Fibroblast of lung (primary cell): ENCODE measurements around the gene DLG2.

Experiments used
- CTCF ChIP-seq, 2 donors: IDR thresholded peaks in 1 of 2; conservative IDR thresholded peaks in 1 of 2; 1 replicate in 1 of 2; 2 replicates in 1 of 2; pipeline ENCODE4 v1.5.1; 2011 to 2012; ENCODE audit warnings: low read length in 2 of 2, control low read depth in 1 of 2, inconsistent platforms in 1 of 2, low read depth in 1 of 2, mild to moderate bottlenecking in 1 of 2
- EZH2 ChIP-seq: IDR thresholded peaks from 2 replicates; pipeline ENCODE4 v1.5.1; 2012; ENCODE audit warnings: low read length, control low read depth, mild to moderate bottlenecking; ENCODE audit errors: missing control alignments

GRCh38 chr11:84865791-84866535 lies 761.2 kb downstream of the DLG2 start:
- TF ChIP-seq CTCF (conservative IDR thresholded peaks at IDR 0.05 in 1 of 2, IDR thresholded peaks at IDR 0.05 in 1 of 2; ENCODE audit: low read depth in 1 of 2, low read length in 2 of 2) (no peak), EZH2 (no peak)
